GM23248 (cell line): Measurements from ENCODE around the gene TRPC6.

Experiments
- EZH2 ChIP-seq: fragments of 200-600 bp; sonication (generic); IDR thresholded peaks from 2 replicates; pipeline ENCODE4 v1.6.1; 2018; ENCODE audit warnings: antibody characterized with exemption, mild to moderate bottlenecking; ENCODE audit not compliant: insufficient read depth, poor library complexity, severe bottlenecking
- EZH2phosphoT487 ChIP-seq: fragments of 200-600 bp; sonication (generic); IDR thresholded peaks from 2 replicates; pipeline ENCODE4 v1.6.1; 2018; ENCODE audit warnings: antibody characterized with exemption, moderate library complexity, mild to moderate bottlenecking, low read depth; ENCODE audit not compliant: insufficient read depth

GRCh38 chr11:101442936-101443521, 140.8 kb downstream of the TRPC6 start:
- TF ChIP-seq EZH2 (no peak), EZH2phosphoT487 (no peak)
